Measurements from ENCODE around the gene NCF1.

GRCh38 chr7:74726309-74727101 is 47.3 kb upstream of the NCF1 start:
- TF ChIP-seq, protein P1, sequence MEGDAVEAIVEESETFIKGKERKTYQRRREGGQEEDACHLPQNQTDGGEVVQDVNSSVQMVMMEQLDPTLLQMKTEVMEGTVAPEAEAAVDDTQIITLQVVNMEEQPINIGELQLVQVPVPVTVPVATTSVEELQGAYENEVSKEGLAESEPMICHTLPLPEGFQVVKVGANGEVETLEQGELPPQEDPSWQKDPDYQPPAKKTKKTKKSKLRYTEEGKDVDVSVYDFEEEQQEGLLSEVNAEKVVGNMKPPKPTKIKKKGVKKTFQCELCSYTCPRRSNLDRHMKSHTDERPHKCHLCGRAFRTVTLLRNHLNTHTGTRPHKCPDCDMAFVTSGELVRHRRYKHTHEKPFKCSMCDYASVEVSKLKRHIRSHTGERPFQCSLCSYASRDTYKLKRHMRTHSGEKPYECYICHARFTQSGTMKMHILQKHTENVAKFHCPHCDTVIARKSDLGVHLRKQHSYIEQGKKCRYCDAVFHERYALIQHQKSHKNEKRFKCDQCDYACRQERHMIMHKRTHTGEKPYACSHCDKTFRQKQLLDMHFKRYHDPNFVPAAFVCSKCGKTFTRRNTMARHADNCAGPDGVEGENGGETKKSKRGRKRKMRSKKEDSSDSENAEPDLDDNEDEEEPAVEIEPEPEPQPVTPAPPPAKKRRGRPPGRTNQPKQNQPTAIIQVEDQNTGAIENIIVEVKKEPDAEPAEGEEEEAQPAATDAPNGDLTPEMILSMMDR (IDR thresholded peaks at IDR 0.05; ENCODE audit: low read depth, low read length, poor library complexity, severe bottlenecking), result no peak
- no peak for TF ChIP-seq EZH2phosphoT487 (IDR thresholded peaks at IDR 0.05; ENCODE audit: borderline replicate concordance, low read length)
